K562 (cell line): Measurements from ENCODE around the gene HADHA. TPM values are rescaled to one million over a fixed set of nuclear protein-coding genes. Genes with fewer than 3 reads are reported as not detected.

Experiments
- ARID3B ChIP-seq: fragments of 250-450 bp; sonication (Bioruptor Pico); IDR thresholded peaks from 2 replicates; pipeline ENCODE4 v1.4.0; 2020; ENCODE audit warnings: borderline replicate concordance
- CCAR2 ChIP-seq: fragments of 200-400 bp; formaldehyde crosslinking; IDR thresholded peaks from 2 replicates; pipeline ENCODE4 v1.6.1; 2017; ENCODE audit warnings: mild to moderate bottlenecking, low read depth, low read length
- CHCHD3 ChIP-seq: fragments of 250-450 bp; sonication (Bioruptor Pico); IDR thresholded peaks from 2 replicates; pipeline ENCODE4 v2.1.2; 2022; ENCODE audit warnings: mild to moderate bottlenecking
- GTF3C2 ChIP-seq: IDR thresholded peaks from 3 replicates; pipeline ENCODE4 v1.6.1; 2011; ENCODE audit warnings: borderline replicate concordance, mild to moderate bottlenecking, moderate library complexity; ENCODE audit not compliant: insufficient read length; ENCODE audit errors: extremely low read depth
- NR2C2 ChIP-seq, 2 experiments: fragments of 200-800 bp in 1 of 2; sonication (Bioruptor generic) in 1 of 2; sonication (generic) in 1 of 2; formaldehyde crosslinking in 1 of 2; IDR thresholded peaks; 2 replicates each; pipeline versions ENCODE4 v1.6.1 to v1.8.0; 2016 to 2022; ENCODE audit warnings: mild to moderate bottlenecking in 1 of 2, missing compliant biosample characterization in 1 of 2, missing genetic modification characterization in 1 of 2, missing genetic modification reagents in 1 of 2
- NR3C1 ChIP-seq: sonication (generic); formaldehyde crosslinking; IDR thresholded peaks from 2 replicates; pipeline ENCODE4 v1.8.1; 2022; ENCODE audit warnings: missing genetic modification reagents
- PHF20 ChIP-seq: fragments of 450-650 bp; IDR thresholded peaks from 2 replicates; pipeline ENCODE4 v1.6.1; 2018; ENCODE audit not compliant: partially characterized antibody
- TCF7 ChIP-seq: sonication (generic); IDR thresholded peaks from 2 replicates; pipeline ENCODE4 v1.6.1; 2016; ENCODE audit warnings: antibody characterized with exemption, borderline replicate concordance
- ZBTB40 ChIP-seq, 2 experiments: fragments of 450-650 bp in 1 of 2; sonication (generic) in 1 of 2; formaldehyde crosslinking in 1 of 2; IDR thresholded peaks; 2 replicates each; pipeline versions ENCODE4 v1.7.1 to v1.9.0; 2016 to 2022; ENCODE audit warnings: inconsistent platforms in 1 of 2, mild to moderate bottlenecking in 1 of 2, missing genetic modification reagents in 1 of 2
- ZNF324 ChIP-seq: fragments of 250-450 bp; sonication (Bioruptor Pico); IDR thresholded peaks from 2 replicates; pipeline ENCODE4 v1.4.0; 2020; ENCODE audit warnings: mild to moderate bottlenecking
- polyA plus RNA-seq, 8 experiments: library from polyadenylated mRNA; depleted of rRNA in 4 of 8; stranded (reverse) in 5 of 8; unstranded in 3 of 8; fragments of >200 nt; fragmentation: Nextera tagmentation in 2 of 8; fragmentation: Illumina TruSeq in 1 of 8; extraction: Ambion mirVana in 2 of 8; extraction: Trizol in 1 of 8; gene quantifications; 2 replicates each; pipeline versions ENCODE4 v1.2.1 to v1.2.3, GENCODE V29; 2011 to 2014; ENCODE audit warnings: inconsistent platforms in 1 of 8, missing spikeins in 1 of 8
- total RNA-seq, 7 experiments: library from RNA; depleted of rRNA in 6 of 7; stranded (reverse); fragments of >200 nt in 6 of 7; fragmentation: Illumina TruSeq in 2 of 7; extraction: Trizol in 2 of 7; gene quantifications; 2 replicates each; pipeline versions ENCODE4 v1.2.1 to v1.2.3, GENCODE V29; 2011 to 2021; ENCODE audit warnings: low replicate concordance in 1 of 7

Gene HADHA
- total and polyA plus RNA-seq, 9 of the 15 experiments (the other 6 are each of a cell fraction or from before 2014, with no cell fraction given) = 145 to 326 (median 202) TPM

GRCh38 chr2:26184555-26185303 is 59.7 kb downstream of the HADHA start (continued):
- TF ChIP-seq TCF7 = 0 out of 2 replicates have a peak, but pooled peaks have one; percentile 12
- peak; percentile 32 for TF ChIP-seq GTF3C2
- TF ChIP-seq PHF20 = peak; percentile 80
- TF ChIP-seq ARID3B (CRISPR knock-in tag) = peak; percentile 81; the same call in 1 of the 2 replicates
- 0 out of 2 replicates have a peak, but pooled peaks have one; percentile 11 for TF ChIP-seq ZNF324 (CRISPR knock-in tag)
- peak; percentile 83 for TF ChIP-seq NR2C2 (CRISPR knock-in tag; IDR thresholded peaks at IDR 0.05)
- TF ChIP-seq NR2C2 (tag; IDR thresholded peaks at IDR 0.05) = peak; percentile 71
- no peak for TF ChIP-seq CHCHD3
- peak; percentile 95 for TF ChIP-seq NR3C1 (CRISPR knock-in tag)
- no peak for TF ChIP-seq CCAR2
- TF ChIP-seq ZBTB40 (IDR thresholded peaks at IDR 0.05) = peak; percentile 61; the same call in 1 of the 2 replicates
- TF ChIP-seq ZBTB40 (CRISPR knock-in tag; IDR thresholded peaks at IDR 0.05) = no peak
